ENCODE measurements around the gene MEGF6.
A peak's percentile ranks its signal among the peaks of the same experiment; 100 is the strongest.

DNA sequence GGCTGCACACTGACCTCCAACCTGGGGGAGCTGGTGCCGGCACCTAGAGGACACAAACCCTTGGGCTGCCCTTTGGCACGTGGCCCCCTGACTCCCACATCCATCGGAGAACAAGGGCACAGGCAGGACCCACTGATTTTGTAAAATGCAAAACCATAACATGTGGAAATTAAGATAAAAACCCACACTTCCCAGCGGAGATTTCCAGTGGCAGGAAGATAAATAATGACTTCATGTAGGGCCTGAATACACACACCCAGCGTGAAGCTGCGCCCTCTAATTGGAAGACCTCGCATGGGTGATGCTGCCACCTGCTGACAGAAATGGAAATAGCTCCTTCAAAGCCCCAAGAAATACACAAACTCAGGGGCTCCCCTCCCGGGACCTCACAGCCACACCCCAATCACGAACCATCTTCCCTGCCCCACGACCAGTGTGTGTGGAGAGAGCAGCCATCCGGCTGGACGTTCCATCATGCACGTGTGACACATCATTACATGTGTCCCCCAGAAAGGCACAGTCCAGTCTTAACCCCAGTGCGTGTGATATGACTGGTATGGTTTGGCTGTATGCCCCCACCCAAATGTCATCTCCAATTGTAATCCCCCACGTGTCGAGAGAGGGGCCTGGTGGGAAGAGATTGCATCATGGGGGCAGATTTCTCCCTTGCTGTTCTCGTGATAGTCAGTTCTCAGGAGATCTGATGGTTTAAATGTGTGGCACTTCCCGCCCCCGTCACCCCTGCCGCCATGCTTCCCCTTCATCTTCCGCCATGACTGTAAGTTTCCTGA is 7.8 kb upstream of the MEGF6 start:
- TF ChIP-seq, protein P1, sequence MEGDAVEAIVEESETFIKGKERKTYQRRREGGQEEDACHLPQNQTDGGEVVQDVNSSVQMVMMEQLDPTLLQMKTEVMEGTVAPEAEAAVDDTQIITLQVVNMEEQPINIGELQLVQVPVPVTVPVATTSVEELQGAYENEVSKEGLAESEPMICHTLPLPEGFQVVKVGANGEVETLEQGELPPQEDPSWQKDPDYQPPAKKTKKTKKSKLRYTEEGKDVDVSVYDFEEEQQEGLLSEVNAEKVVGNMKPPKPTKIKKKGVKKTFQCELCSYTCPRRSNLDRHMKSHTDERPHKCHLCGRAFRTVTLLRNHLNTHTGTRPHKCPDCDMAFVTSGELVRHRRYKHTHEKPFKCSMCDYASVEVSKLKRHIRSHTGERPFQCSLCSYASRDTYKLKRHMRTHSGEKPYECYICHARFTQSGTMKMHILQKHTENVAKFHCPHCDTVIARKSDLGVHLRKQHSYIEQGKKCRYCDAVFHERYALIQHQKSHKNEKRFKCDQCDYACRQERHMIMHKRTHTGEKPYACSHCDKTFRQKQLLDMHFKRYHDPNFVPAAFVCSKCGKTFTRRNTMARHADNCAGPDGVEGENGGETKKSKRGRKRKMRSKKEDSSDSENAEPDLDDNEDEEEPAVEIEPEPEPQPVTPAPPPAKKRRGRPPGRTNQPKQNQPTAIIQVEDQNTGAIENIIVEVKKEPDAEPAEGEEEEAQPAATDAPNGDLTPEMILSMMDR (IDR thresholded peaks at IDR 0.05; ENCODE audit: poor library complexity) = peak; percentile 85
- TF ChIP-seq EZH2phosphoT487 (IDR thresholded peaks at IDR 0.05; ENCODE audit: low read depth, severe bottlenecking, unreplicated experiment) (no peak), EZH2 (IDR thresholded peaks at IDR 0.05; ENCODE audit: borderline replicate concordance) (no peak)

Data from hepatocyte (in vitro differentiated cells).